Stimulated activated CD4-positive, alpha-beta T cell treated with anti-CD3 and anti-CD28 coated beads, Interleukin-15, amount 100 ng/mL, for 24 hours (primary cell): Measurements from ENCODE around the gene FGF22.
"Not testable (repeated sequence)": the region's sequence is repeated elsewhere in the genome, so short reads cannot be mapped to it uniquely, and the experiment has no call there.

Experiments
- DNase-seq: peaks from one replicate; pipeline ENCODE4 v3.0.0-alpha.2; 2020

FGF22 gene

DNA sequence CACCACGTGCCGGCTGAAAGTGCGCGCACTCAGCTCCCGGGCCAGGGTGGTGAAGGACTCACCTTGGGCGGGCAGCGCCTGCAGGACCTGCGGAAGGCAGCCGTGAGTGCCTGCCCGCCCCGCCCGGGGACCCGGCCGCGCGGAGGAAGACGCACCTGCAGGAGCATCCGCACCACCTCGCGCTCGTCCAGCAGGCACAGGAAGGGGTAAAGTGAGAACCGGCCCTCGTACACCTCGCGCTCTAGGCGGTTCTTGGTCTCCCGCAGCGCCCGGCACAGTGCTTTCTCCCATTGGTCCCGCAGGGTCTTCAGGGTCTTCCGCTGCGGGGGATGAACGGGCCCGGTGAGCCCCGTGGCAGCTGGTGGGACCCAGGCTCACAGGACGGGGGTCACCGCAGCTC lies 17.0 kb upstream of the FGF22 start:
- DNase-seq: no peak

- DNase-seq: no peak
Measured at GRCh38 chr19:623175-623916, 16.3 kb upstream of the FGF22 start.

DNA sequence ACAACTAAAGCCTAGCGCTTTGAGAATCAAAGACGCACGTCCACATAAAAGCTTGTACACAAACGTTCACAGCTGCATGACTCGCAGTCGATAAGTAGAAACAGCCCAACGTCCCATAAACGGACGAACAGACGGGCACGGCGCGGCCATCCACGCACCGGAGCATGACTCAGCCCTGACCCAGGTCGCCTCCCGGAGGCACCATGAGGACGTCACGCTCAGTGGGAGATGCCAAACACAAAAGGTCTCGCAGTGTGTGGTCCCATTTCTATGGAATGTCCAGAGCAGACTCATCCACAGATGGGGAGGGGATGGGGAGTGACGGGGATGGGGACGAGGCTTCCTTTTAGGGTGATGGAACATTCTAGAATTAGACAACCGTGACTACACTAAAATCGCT lies 15.7 kb upstream of the FGF22 start:
- DNase-seq: no peak

DNA sequence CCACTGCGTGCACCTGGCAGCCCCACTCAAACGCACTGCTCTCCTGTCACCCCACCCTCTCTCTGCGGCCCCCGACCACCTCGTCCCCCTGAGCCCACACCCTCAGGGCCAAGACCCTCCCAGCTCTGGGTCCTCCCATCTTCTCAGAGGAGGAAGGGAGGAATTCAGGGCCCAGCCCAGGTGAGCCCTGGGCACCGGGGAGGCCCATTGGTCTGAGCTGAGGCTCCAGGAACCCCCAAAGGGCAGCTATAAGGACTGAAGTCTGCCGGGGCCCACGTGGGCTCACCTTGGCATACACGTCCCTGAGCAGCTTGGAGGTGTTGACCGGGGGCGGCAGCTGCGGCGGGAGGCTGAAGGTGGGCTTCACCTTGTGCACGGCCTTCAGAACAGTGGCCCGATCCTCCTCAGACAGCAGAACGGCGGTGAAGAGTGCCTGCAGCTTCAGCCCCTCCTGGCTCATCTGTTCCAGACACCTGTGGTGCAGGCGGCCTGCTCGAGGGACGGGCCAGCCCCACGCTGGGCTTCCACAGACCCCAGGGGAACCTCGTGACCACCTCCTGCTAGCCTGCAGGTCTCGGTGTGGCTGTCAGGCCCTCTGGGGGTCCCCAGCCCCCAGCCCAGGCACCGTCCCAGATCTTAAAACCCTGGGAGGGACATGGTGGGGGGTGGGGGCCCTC lies 15.1 kb upstream of the FGF22 start:
- DNase-seq: no peak

DNA sequence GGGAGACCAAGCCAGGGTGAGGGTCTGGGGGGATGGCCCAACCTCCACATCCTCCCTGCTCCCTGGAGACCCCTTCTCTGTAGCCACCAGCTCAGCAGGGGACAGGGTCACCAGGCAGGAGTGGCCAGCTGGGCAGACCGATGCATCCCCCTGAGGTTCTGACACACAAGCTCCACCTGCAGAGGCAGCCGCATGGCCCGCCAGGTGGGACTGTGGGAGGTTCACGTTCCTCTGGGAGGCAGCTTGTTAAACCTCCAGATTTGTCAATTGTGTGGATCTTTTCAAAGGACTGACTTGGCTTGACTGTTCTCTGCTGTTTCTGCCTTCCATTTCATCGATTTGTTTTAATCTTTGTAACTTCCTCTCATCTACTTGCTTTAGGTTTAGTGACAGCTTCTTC lies 14.4 kb upstream of the FGF22 start:
- DNase-seq: no peak

DNA sequence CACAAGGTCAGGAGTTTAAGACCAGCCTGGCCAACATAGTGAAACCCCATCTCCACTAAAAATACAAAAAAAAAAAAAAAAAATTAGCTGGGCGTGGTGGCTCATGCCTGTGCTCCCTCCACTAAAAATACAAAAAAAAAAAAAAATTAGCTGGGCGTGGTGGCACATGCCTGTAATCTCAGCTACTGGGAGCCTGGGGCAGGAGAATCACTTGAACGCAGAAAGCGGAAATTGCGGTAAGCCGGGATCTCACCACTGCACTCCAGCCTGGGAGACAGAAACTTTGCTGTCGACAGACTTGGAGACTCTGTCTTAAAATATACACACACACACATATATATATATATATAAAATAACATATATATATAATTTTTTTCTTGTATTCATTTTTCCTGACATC lies 13.1 kb upstream of the FGF22 start:
- DNase-seq: not testable (repeated sequence)

- no peak for DNase-seq
Measured at GRCh38 chr19:628168-628567, 11.5 kb upstream of the FGF22 start.

DNA sequence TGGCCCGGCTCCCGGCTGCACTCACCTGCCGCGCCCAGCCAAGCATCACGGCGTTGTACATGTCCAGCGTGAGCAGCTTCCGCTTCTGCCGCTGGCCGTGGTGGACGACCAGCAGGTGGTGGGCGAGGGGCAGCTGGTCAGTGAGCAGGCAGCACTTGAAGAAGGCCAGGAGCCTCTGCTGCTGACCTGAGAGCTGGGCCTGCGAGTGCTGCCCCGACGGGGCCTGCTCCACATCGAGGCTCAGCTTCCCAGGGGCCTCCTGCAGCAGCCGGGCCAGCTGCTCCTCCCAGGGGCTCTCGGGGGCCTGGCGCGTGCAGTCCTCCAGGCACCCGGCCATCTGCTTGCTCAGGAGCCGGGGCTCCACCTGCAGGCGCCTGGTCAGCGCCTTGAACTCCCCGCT lies 10.2 kb upstream of the FGF22 start:
- DNase-seq: not testable (repeated sequence)

DNA sequence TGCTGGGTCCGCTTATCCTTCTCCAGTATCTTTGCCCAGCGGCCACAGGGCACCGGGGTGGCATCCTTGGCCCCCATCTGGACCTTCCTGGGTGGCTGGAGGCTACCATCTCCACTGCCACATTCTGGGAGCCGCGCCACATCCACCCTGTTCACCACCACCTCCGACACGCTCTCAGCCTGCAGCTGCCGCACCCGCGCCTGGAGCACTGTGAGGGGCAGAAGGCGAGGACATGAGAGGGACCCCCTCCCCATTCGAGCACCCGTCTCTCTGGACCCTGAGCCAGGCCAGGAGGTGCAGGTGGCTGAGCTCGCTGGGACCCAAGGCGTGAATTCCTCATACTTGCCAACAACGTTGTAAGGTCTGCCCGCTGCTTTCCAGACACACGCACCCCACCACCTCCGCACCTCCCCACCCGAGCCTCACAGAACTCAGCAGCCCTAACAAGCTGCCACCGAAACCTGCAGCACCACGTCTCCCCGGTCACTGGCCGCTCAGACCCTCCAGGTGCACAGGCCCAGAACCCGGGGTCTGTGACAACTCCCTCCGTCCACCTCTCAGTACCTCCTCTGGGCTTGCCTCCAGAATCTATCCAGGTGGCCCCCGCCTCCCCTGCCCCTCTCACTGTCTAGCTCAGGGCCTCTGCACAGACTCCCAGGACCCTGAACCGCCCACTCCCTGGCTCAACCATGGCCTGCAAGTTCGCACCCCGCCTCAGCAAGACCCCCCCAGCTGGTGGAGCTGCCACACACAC lies 9.5 kb upstream of the FGF22 start:
- no peak for DNase-seq

GRCh38 chr19:632579-633067 lies 7.1 kb upstream of the FGF22 start:
- DNase-seq: peak; percentile 75

DNA sequence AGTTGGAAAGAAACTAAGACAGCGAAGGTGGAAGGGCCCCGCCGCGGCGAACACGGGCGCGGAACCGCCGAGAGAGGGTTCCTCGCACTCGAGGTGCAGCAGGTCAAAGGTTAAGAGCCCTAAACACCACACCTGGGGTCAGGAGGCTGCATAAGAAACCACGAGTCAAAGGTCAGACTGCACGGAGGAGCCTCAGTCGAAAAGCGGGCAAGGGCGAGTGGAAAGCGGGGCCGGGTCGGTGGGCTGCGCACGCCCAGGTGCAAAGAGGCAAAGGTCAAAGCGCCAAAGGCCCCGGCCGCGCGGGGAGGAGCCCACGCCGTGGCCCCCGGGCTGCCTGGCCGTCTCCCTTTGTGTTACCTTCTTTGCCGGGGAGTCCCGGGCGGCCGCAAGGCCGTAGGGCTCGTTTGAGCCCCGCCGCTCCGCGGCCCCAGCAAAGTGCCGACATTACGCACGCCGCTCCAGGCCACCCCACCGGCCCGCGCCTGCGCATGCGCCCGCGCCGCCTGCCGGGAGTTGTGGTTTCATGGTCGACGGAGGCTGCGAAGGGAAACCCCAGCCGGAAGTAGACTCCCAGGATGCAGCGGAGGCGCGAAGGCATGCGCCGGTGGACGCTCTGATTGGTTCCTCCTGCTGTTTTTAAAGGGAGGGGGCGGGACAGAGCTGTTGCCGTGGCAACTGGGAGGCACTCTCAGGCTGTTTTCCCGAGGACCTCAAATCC lies 6.5 kb upstream of the FGF22 start, which contains the start of gene POLRMT:
POLRMT (minus strand) TSS at position 470 of the 718 bp plus-strand sequence; CDS start at position 445, 25 bp downstream.
- DNase-seq: peak; percentile 97

GRCh38 chr19:633786-634639 lies 5.7 kb upstream of the FGF22 start:
- DNase-seq: no peak

- no peak for DNase-seq
Measured at GRCh38 chr19:634975-635652, 4.6 kb upstream of the FGF22 start.

DNA sequence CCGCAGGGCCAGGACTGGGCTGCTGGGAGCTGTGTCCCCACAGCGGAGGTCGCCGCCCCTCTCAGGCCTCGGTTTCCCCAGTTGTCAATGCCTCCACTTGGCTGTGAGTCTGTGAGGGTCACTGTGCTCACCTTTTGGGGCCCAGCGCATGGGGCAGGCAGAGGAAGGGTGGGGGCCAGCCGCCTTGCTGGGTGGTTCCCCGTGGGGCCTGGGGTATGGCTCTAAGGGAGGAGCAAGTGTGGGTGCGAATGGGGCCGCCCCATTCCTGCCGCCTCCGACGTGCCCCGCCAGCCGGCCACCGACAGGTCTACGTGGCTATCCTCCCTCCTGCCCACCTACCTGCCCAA lies 800 bp upstream of the FGF22 start:
- no peak for DNase-seq

- no peak for DNase-seq
Measured at GRCh38 chr19:640161-640558, 481 bp downstream of the FGF22 start.

GRCh38 chr19:640606-641189 lies 1.0 kb downstream of the FGF22 start:
- no peak for DNase-seq

GRCh38 chr19:641702-642101 lies 2.0 kb downstream of the FGF22 start:
- DNase-seq: no peak

DNA sequence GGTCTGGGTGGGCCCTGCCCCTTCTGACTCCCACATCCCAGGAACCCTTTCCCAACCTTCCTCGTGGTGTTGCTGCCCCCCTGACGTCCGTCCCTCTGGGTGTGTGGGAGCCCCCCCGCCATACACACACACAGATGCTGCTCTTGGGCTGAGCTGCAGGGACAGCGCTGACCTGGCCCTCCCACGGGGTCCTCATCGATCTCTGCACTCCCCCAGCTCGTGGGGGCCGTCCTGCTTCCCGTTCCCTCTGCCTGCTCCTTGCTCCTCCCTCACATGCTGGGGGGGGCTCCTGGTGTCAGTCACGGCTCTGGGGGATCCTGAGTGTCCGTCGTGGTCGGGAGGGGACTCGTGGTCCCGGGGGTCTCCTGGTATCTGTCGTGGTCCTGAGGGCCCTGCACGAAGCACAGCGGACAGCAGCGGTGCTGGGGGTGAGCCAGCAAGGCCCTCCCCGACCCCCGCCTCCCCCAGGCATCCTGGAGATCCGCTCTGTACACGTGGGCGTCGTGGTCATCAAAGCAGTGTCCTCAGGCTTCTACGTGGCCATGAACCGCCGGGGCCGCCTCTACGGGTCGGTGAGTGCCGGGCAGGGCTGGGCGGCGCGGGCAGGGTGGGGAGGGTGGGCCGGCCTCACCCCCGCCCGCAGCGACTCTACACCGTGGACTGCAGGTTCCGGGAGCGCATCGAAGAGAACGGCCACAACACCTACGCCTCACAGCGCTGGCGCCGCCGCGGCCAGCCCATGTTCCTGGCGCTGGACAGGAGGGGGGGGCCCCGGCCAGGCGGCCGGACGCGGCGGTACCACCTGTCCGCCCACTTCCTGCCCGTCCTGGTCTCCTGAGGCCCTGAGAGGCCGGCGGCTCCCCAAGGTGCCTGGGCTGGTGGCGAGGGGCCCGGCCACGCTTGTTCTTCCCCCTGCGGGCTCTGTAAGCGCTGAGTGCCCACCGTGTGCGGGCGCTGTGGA lies 3.4 kb downstream of the FGF22 start:
- DNase-seq: peak; percentile 27

DNA sequence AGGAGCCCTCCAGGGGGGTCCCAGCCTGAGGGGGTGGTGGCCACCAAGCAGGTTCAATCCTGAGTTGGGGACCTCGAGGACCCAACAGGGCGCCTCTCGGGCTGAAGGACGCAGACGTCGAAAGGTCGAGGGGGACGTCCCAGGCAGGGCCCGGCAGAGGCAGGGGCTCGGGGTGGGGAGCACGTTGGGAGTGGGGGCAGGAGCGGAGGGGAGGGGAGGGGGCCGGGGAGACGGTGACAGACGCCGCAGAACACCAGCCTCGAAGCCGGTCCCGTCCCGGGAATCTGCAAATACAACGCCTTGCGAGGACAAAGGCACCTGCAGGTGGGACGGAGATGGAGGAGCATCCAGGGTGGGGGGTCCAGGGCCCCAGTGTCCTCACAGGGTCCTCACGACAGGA lies 4.1 kb downstream of the FGF22 start:
- no peak for DNase-seq

DNA sequence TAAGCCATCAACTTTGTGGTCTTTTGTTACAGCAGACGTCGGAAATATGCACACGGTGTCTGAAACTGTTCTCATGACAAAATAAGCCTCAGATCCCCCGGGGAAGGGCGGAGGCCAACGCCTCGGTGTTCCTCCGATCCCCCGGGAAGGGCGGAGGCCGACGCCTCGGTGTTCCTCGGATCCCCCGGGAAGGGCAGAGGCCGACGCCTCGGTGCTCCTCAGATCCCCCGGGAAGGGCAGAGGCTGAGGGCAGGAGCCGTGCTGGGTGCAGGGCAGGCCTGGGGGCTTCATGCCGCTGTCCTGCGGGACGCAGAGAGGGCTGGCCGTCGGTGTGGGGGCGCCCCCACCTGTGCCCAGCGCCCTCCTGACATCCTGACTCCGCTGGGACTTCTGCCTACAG lies 4.7 kb downstream of the FGF22 start:
- no peak for DNase-seq
